Activated T-cell treated with anti-CD3 and anti-CD28 coated beads, Interleukin-2, amount 50 U/mL, for 4 hours (primary cell): ENCODE measurements around the gene TOMM20. TPM values are rescaled to one million over a fixed set of nuclear protein-coding genes. Genes with fewer than 3 reads are reported as not detected.
"Not testable (repeated sequence)": the region's sequence is repeated elsewhere in the genome, so short reads cannot be mapped to it uniquely, and the experiment has no call there.

Experiments used
- ATAC-seq, 2 donors: fragments of 200-7000 bp; cut with Tn5 transposase; one replicate each; pipeline ENCODE4 v1.10.0; 2021
- DNase-seq: peaks from one replicate; pipeline ENCODE4 v3.0.0-alpha.2; 2020
- H3K27me3 Mint-ChIP-seq: one replicate; pipeline ENCODE4 v1.8.0; 2021; ENCODE audit warnings: low read depth, mixed read lengths
- H3K36me3 Mint-ChIP-seq: one replicate; pipeline ENCODE4 v1.8.0; 2022; ENCODE audit warnings: mixed read lengths; ENCODE audit not compliant: insufficient read depth
- H3K4me1 Mint-ChIP-seq: one replicate; pipeline ENCODE4 v1.8.0; 2021; ENCODE audit warnings: low read depth, mixed read lengths
- H3K4me3 Mint-ChIP-seq: one replicate; pipeline ENCODE4 v1.8.0; 2021; ENCODE audit warnings: mild to moderate bottlenecking, moderate library complexity, mixed read lengths
- H3K9me3 Mint-ChIP-seq: one replicate; pipeline ENCODE4 v1.8.0; 2021; ENCODE audit warnings: mixed read lengths
- total RNA-seq, 3 donors: library from RNA; stranded (reverse); gene quantifications; one replicate each; pipeline ENCODE4 v1.2.1, GENCODE V29; 2021

The TOMM20 gene
- total RNA-seq, 3 donors from 2014 or later, result 154 to 173 (median 172) TPM

DNA sequence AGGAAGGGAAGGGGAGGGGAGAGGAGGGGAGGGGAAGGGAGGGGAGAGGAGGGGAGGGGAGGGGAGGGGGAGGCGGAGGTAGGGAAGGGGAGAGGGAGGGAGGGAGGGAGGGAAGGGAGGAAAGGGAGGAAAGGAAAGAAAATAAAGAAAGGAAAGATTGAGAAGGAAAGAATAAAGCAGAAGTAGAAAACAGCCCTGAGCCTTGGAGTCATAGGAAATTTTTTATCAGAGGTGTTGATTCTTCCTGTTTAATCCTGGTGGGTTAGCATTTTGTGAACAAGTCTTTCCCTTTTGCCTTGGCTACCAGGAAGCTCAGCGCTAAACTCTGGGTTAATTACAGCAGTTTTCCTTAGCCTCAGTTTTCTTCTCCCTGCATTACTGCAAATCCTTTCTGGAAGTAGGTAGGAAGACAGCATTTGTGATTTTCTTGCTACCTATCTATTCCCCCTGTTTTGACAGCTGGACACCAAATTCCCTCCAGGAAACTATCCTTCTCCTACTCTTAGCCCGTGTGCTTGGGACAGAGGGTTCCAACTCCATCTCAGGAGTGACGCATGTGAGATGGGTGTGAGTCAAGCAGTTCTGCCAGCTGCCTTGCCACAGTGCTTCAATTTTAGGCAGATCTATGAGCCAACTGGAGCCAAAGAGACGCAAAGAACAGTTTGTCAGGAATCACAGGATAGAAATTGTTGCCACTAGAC lies 26.9 kb downstream of the TOMM20 start:
- Mint-ChIP-seq H3K4me1 (peaks cover 36% of the 10 kb centered on the region), H3K36me3 (no peaks in the 10 kb centered on the region), H3K4me3 (no peak overlapping the region), H3K9me3 (no peaks in the 10 kb centered on the region), H3K27me3 (no peaks in the 10 kb centered on the region)
- ATAC-seq (no peak), DNase-seq (no peak)

DNA sequence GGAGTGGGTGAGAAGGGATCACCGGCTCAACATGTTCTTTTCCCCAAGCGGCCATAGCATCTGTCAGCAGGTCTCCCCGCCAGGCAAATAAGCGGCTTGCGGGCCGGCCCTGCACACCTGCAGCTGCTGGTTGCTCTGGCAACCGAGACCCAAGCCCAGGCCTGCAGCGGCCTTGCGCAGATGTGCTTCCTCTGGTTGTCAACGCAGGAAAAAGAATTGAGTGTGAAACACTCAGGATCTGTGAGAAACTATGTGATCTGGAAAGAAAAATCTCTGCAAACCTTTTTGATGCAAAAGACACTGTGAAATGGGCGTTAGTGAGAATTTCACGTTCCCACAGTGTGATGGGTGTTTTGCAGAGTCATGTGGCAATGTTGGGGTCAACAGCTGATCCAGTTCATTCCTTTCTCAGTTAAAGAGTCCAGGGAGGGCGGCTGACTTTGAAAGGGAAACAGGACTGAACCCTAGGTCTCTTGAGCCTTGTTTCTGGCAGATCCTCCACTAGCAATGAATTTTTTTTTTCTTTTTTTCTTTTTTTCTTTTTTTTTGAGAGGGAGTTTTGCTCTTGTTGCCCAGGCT lies 28.4 kb downstream of the TOMM20 start:
- peaks cover 30% of the 10 kb centered on the region for H3K4me1 Mint-ChIP-seq
- DNase-seq, result no peak
- H3K27me3 Mint-ChIP-seq, result no peaks in the 10 kb centered on the region
- H3K36me3 Mint-ChIP-seq, result no peaks in the 10 kb centered on the region
- H3K4me3 Mint-ChIP-seq, result no peak overlapping the region
- ATAC-seq, result no peak
- H3K9me3 Mint-ChIP-seq, result no peaks in the 10 kb centered on the region

GRCh38 chr1:235098991-235099390 lies 29.6 kb downstream of the TOMM20 start:
- Mint-ChIP-seq H3K27me3 (no peaks in the 10 kb centered on the region), H3K36me3 (no peaks in the 10 kb centered on the region)

DNA sequence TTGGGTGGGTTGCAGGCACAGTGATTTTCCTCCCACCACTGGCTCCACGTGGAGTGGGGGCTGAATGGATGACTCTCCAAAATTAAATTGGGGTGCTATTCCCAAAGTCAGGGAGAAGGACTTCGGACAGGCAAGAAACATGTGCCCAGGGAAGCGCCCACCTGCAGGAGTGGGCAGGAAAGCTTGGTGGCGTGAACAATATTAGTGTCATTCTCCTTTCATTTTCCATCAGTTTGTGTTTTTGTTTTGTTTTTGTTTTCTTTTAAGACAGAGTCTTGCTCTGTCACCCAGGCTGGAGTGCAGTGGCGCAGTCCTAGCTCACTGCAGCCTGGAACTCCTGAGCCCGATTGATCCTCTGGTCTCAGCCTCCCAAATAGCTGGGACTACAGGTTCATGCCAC lies 30.1 kb downstream of the TOMM20 start:
- Mint-ChIP-seq H3K4me3 (no peak overlapping the region), H3K27me3 (no peaks in the 10 kb centered on the region), H3K9me3 (no peaks in the 10 kb centered on the region), H3K4me1 (peaks cover 18% of the 10 kb centered on the region), H3K36me3 (no peaks in the 10 kb centered on the region)
- ATAC-seq (no peak), DNase-seq (no peak)

More at GRCh38 chr1:235098991-235099390, 29.6 kb downstream of the TOMM20 start:
- no peaks in the 10 kb centered on the region for H3K9me3 Mint-ChIP-seq
- DNase-seq, result no peak
- peaks cover 18% of the 10 kb centered on the region for H3K4me1 Mint-ChIP-seq
- ATAC-seq, result no peak
- no peak overlapping the region for H3K4me3 Mint-ChIP-seq

- ATAC-seq, result not testable (repeated sequence)
These were observed 31.1 kb downstream of the TOMM20 start for GRCh38 chr1:235097501-235097900.

DNA sequence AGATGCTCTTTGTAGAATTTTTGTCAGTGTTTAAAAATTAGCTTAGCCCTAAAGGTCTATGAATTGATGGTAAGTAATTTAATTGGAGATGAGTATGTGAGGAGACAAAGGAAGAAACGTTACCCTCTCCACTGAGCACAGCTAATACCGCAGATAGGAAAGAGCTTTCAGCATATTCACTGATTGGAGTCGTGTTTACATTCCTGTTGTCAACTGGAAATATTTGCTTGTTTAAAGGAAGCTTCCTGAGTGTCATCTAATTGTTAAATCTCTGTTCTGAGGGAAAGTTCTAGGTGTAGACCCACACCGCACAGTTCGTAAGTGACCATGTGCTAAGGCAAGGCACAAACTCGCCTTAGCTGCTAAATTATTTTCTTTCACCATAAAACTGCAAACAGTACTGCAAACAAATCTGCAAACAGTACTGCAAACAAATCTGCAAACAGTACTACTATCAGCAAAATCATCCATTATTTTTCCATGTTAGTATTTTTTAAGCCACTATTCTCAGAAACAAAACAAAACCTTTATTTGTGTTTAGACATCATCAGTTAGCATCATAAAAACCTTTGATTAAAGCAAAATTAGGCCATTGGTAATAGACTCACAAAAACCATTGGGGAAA lies 32.6 kb downstream of the TOMM20 start:
- Mint-ChIP-seq H3K9me3 (no peaks in the 10 kb centered on the region), H3K27me3 (no peaks in the 10 kb centered on the region), H3K4me3 (no peak overlapping the region), H3K4me1 (peaks cover 7% of the 10 kb centered on the region), H3K36me3 (no peaks in the 10 kb centered on the region)
- ATAC-seq, result no peak
- no peak for DNase-seq

More at GRCh38 chr1:235097501-235097900, 31.1 kb downstream of the TOMM20 start:
- not testable (repeated sequence) for H3K36me3 Mint-ChIP-seq, H3K27me3 Mint-ChIP-seq, H3K4me3 Mint-ChIP-seq, DNase-seq, H3K9me3 Mint-ChIP-seq
- peaks cover 13% of the 10 kb centered on the region for H3K4me1 Mint-ChIP-seq

- Mint-ChIP-seq H3K4me1 (peaks cover 6% of the 10 kb centered on the region), H3K27me3 (no peaks in the 10 kb centered on the region), H3K4me3 (no peak overlapping the region), H3K9me3 (no peaks in the 10 kb centered on the region), H3K36me3 (no peaks in the 10 kb centered on the region)
- DNase-seq (peak; percentile 83), ATAC-seq (peak; percentile 93 to 96)
These were observed 34.7 kb downstream of the TOMM20 start for GRCh38 chr1:235093696-235094592.

DNA sequence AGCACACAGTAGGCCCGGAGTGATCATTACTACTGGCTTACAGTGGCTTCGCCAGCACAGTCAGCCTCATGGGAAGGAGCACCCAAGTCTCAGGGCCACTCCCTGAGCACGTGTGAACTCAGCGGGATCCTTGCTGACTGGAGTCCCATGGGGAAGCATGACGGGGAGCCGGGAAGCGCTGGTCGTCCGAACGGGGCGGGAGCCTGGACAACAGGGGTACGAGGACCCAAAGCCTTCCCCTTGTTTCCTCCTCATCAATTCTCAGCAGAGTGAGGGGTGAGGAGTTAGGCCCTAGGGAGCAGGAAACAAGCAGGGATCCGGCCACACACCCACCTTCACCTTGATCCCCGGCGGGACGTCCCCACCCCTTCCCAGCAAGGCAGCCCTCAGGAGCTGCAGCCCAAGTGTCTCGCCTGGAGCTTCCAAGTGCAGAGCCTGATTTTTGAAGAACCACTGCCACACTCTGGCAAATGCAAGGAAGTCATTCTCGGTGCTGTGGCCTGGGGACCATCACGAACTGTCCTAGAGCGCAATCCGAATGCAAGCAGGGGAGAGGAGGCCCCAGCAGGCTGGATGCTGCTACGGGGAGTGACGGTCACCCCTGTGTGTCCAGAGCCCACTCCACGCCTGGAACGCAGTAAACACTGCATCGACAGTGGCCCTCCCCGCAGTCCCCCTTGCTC lies 35.5 kb downstream of the TOMM20 start:
- DNase-seq, result no peak
- H3K27me3 Mint-ChIP-seq, result no peaks in the 10 kb centered on the region
- ATAC-seq, result no peak

DNA sequence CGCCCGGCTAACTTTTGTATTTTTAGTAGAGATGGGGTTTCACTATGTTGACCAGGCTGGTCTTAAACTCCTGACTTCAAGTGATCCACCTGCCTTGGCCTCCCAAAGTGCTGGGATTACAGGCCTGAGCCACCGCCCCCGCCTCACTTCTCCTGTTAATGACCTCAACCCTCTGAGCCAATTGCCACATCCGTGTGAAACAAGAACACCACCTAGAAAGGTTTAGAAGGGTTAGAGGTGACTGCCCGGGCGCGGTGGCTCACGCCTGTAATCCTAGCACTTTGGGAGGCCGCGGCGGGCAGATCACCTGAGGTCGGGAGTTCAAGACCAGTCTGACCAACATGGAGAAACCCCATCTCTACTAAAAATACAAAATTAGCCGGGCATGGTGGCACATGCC lies 36.2 kb downstream of the TOMM20 start:
- ATAC-seq, DNase-seq, H3K27me3 Mint-ChIP-seq, H3K4me1 Mint-ChIP-seq, H3K9me3 Mint-ChIP-seq, H3K36me3 Mint-ChIP-seq, H3K4me3 Mint-ChIP-seq: not testable (repeated sequence)

More for the DNA sequence above, 35.5 kb downstream of the TOMM20 start:
- no peak overlapping the region for H3K4me3 Mint-ChIP-seq
- peaks cover 6% of the 10 kb centered on the region for H3K4me1 Mint-ChIP-seq
- H3K9me3 Mint-ChIP-seq, result no peaks in the 10 kb centered on the region
- H3K36me3 Mint-ChIP-seq, result no peaks in the 10 kb centered on the region

DNA sequence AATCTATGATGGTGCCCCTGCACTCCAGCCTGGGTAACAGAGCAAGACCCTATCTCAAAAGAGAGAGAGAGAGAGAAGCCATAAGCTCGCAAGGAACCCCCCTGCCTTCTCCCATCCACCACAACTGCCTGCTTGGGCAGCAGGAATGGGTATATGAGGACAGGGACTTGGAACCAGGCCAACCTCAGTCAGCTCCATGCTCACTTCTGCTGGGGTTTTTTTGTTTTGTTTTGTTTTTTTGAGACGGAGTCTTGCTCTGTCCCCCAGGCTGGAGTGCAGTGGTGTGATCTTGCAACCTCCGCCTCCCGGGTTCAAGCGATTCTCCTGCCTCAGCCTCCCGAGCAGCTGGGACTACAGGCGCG lies 36.6 kb downstream of the TOMM20 start:
- not testable (repeated sequence) for H3K9me3 Mint-ChIP-seq, H3K4me3 Mint-ChIP-seq, H3K27me3 Mint-ChIP-seq, ATAC-seq, H3K4me1 Mint-ChIP-seq, DNase-seq, H3K36me3 Mint-ChIP-seq

GRCh38 chr1:235091319-235092044 lies 37.2 kb downstream of the TOMM20 start:
- not testable (repeated sequence) for H3K9me3 Mint-ChIP-seq, ATAC-seq, DNase-seq, H3K27me3 Mint-ChIP-seq, H3K36me3 Mint-ChIP-seq, H3K4me3 Mint-ChIP-seq, H3K4me1 Mint-ChIP-seq

DNA sequence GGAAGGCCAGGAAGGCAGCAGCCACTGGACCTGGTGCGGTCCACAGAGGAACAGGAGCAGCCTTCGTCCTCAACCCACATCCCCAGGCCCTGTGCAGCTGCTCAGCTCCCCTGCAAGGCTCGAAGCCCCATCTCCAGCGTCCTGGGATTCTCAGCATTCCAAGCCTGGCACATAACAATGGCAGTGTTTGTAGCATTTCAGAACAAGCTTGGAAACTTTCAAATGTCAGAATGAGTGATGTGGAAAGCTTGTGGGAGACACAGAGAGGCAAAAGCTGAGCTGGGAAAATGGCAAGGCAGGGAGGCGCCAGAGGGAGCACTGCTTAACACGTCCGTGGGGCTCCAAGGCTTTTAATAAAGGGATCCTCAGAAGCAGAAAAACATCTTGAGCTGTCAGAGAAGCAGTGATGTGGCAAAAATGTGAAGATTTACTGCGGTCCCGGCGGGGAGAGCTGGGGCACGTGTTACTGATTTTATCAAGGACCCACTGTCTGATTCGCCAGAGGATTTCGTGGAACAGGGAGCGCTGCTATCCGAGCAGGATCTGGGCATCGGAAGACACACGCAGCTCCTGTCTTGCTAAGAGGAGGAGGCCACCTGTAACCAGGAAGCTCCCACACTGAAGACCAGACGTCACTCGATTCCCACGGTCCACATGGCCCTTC lies 38.1 kb downstream of the TOMM20 start:
- H3K9me3 Mint-ChIP-seq, result no peaks in the 10 kb centered on the region
- H3K4me1 Mint-ChIP-seq, result peaks cover 6% of the 10 kb centered on the region
- no peaks in the 10 kb centered on the region for H3K27me3 Mint-ChIP-seq
- DNase-seq, result no peak
- ATAC-seq, result no peak
- no peak overlapping the region for H3K4me3 Mint-ChIP-seq
- no peaks in the 10 kb centered on the region for H3K36me3 Mint-ChIP-seq

- Mint-ChIP-seq H3K27me3 (no peaks in the 10 kb centered on the region), H3K36me3 (no peaks in the 10 kb centered on the region), H3K4me3 (no peak overlapping the region), H3K9me3 (no peaks in the 10 kb centered on the region), H3K4me1 (peaks cover 7% of the 10 kb centered on the region)
- DNase-seq (no peak), ATAC-seq (no peak)
These were observed 39.7 kb downstream of the TOMM20 start for GRCh38 chr1:235088907-235089306.
